ENCODE measurements around the gene RNF151.

Gene RNF151

DNA sequence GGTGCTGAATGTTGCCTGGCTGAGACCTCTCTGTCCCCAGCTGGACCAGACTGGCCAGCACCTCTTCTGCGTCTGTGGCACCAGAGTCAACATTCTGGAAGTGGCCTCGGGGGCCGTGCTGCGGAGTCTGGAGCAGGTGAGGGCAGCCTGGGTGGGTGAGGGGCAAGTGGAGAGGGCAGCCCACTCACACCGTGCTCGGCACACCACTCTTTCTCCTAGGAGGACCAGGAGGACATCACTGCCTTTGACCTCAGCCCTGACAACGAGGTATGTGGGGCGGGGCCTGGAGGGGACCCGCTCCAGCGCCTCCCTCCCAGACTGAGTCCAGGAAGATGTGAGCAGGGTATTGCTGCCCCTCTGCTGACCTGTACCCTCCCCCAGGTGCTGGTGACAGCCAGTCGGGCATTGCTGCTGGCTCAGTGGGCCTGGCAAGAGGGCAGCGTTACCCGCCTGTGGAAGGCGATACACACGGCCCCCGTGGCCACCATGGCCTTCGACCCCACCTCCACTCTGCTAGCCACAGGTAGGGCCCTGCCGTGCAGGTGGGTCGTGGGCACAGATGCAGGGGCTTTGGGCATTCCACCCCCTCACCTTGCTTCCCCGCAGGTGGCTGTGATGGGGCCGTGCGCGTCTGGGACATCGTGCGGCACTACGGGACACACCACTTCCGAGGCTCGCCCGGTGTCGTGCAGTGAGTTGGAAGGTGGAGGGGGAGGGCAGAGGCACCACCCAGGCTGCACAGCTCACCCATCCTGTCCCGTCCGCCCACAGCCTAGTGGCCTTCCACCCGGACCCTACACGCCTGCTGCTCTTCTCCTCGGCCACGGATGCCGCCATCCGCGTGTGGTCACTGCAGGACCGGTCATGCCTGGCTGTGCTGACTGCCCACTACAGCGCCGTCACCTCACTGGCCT, 7.8 kb downstream of the RNF151 start:
- TF ChIP-seq ZFX (IDR thresholded peaks at IDR 0.05; ENCODE audit: borderline replicate concordance): no peak
- TF ChIP-seq, protein P1, sequence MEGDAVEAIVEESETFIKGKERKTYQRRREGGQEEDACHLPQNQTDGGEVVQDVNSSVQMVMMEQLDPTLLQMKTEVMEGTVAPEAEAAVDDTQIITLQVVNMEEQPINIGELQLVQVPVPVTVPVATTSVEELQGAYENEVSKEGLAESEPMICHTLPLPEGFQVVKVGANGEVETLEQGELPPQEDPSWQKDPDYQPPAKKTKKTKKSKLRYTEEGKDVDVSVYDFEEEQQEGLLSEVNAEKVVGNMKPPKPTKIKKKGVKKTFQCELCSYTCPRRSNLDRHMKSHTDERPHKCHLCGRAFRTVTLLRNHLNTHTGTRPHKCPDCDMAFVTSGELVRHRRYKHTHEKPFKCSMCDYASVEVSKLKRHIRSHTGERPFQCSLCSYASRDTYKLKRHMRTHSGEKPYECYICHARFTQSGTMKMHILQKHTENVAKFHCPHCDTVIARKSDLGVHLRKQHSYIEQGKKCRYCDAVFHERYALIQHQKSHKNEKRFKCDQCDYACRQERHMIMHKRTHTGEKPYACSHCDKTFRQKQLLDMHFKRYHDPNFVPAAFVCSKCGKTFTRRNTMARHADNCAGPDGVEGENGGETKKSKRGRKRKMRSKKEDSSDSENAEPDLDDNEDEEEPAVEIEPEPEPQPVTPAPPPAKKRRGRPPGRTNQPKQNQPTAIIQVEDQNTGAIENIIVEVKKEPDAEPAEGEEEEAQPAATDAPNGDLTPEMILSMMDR (IDR thresholded peaks at IDR 0.05): no peak
- H3K27ac ChIP-seq: no peak overlapping the region

DNA sequence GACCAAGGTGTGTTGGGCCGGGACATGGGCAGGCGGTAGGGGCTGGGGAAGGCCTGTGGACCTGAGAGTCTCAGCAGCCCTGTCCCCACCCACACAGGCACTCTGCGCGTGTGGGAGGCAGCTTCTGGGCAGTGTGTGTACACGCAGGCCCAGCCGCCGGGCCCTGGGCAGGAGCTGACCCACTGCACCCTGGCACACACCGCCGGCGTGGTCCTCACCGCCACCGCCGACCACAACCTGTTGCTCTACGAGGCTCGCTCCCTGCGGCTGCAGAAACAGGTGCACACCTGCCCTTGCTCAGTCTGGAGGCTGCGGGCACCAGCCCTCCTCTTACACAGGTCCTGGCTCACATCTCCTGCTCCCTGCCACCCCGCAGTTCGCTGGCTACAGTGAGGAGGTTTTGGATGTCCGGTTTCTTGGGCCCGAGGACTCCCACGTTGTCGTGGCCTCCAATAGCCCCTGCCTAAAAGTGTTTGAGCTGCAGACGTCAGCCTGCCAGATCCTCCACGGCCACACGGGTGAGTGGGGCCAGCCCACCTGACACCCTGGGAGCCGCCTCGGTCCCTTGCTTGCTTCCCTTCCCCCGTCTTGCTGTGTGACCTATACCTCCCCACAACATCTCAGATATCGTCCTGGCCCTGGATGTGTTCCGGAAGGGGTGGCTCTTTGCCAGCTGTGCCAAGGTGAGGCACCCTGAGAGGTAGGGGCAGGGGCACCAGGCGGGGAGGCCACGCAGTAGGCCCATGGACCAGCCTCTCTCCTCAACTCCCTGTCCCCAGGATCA, 9.0 kb downstream of the RNF151 start:
- TF ChIP-seq ZFX (IDR thresholded peaks at IDR 0.05; ENCODE audit: borderline replicate concordance): no peak
- TF ChIP-seq, protein P1 (IDR thresholded peaks at IDR 0.05): no peak
- no peak overlapping the region for H3K27ac ChIP-seq

DNA sequence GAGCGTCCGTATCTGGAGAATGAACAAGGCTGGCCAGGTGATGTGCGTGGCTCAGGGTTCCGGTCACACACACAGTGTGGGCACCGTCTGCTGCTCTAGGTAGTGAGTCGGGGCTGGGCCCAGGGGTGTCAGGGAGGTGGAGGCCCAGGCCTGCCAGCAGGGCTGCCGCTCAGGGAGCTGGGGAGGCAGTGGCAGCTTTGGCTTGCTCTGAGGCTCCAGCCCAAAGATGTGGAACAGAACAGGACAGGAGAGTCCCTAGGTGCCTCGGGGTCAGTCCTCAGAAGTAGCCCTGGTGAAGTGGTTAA, 9.5 kb downstream of the RNF151 start:
- H3K27ac ChIP-seq: no peak overlapping the region
- TF ChIP-seq ZFX (IDR thresholded peaks at IDR 0.05; ENCODE audit: borderline replicate concordance): no peak
- TF ChIP-seq, protein P1 (IDR thresholded peaks at IDR 0.05): no peak

DNA sequence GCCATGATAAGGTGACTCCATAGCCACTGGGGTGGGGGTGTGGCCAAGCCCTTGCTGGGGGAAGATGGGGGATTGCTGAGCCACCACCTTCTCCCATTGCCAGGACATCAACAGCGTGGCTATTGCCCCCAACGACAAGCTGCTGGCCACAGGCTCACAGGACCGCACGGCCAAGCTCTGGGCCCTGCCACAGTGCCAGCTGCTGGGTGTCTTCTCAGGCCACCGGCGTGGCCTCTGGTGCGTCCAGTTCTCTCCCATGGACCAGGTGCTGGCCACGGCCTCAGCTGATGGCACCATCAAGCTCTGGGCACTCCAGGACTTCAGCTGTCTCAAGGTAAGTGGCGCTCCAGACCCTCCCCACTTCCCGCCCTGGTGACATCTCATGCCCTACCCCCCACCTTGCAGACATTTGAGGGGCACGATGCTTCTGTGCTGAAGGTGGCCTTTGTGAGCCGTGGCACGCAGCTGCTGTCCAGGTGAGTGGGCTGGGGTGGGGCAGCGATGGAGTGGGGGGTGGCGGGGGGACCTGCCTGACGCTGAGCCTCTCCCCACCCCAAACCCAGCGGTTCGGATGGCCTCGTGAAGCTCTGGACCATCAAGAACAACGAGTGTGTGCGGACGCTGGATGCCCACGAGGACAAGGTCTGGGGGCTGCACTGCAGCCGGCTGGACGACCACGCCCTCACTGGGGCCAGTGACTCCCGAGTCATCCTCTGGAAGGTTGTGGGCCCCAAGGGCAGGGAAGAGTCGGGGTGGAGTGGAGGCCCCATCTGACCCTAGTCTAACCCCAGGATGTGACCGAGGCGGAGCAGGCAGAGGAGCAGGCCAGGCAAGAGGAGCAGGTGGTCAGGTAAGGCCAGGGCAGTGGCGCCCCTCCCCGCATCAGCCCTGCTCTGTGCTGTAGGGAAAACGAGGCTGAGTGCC, 10.6 kb downstream of the RNF151 start:
- TF ChIP-seq, protein P1 (IDR thresholded peaks at IDR 0.05): no peak
- TF ChIP-seq ZFX (IDR thresholded peaks at IDR 0.05; ENCODE audit: borderline replicate concordance): no peak
- H3K27ac ChIP-seq: peak overlapping the region; percentile 96

DNA sequence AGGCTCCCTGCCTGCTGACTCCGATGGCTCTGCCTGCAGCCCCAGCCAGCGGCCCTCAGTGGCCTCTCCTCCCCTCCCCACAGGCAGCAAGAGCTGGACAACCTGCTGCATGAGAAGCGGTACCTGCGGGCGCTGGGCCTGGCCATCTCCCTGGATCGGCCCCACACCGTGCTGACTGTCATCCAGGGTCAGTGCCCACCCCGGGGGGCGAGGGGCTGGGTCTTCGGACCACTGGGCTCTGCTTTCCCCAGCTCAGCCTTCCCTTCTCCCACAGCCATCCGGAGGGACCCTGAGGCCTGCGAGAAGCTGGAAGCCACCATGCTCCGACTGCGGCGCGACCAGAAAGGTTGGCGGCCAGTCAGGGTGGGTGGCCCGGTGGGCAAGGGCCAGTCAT, 11.2 kb downstream of the RNF151 start:
- peak overlapping the region; percentile 96 for H3K27ac ChIP-seq
- TF ChIP-seq, protein P1 (IDR thresholded peaks at IDR 0.05): no peak

DNA sequence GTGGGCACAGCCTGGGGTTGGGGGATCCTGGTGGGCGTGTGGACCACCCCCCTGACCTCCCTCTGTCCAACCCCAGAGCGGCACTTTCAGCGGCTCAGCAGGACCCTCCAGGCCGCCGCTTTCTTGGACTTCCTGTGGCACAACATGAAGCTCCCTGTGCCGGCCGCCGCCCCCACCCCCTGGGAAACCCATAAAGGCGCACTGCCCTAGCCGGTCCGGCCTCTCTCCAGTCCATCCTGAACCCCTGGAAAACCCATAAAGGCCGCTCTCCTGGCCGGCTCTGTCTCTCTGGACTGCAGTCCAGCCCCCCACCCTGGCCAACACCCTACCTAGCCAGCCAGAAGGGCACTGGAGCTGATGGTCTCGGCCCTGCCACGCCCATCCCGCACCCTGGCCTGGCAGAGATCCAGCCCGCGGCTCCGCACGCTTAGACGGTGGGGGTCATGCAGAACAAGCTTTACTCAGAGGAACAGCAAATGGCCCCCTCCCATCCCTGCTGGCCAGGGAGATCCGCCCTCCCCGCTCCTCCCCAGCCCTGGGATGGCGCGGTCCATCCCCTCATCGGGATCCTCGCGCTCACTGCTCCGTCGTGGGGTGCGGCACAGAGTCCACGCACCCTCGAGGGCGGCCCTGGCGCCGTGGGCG, 11.9 kb downstream of the RNF151 start:
- TF ChIP-seq, protein P1 (IDR thresholded peaks at IDR 0.05): no peak
- no peak for TF ChIP-seq ZFX (IDR thresholded peaks at IDR 0.05; ENCODE audit: borderline replicate concordance)

More for the DNA sequence above, 11.9 kb downstream of the RNF151 start:
- H3K27ac ChIP-seq: peak overlapping the region; percentile 96
